GM19372 (cell line): Measurements from ENCODE around the gene EPC2.

ENCODE experiments used
- ATAC-seq: cut with Tn5 transposase; IDR thresholded peaks from one replicate; pipeline ENCODE4 v1.9.1; 2021; ENCODE audit warnings: mild to moderate bottlenecking, low read depth, moderate library complexity; ENCODE audit not compliant: unreplicated experiment

The EPC2 gene

DNA sequence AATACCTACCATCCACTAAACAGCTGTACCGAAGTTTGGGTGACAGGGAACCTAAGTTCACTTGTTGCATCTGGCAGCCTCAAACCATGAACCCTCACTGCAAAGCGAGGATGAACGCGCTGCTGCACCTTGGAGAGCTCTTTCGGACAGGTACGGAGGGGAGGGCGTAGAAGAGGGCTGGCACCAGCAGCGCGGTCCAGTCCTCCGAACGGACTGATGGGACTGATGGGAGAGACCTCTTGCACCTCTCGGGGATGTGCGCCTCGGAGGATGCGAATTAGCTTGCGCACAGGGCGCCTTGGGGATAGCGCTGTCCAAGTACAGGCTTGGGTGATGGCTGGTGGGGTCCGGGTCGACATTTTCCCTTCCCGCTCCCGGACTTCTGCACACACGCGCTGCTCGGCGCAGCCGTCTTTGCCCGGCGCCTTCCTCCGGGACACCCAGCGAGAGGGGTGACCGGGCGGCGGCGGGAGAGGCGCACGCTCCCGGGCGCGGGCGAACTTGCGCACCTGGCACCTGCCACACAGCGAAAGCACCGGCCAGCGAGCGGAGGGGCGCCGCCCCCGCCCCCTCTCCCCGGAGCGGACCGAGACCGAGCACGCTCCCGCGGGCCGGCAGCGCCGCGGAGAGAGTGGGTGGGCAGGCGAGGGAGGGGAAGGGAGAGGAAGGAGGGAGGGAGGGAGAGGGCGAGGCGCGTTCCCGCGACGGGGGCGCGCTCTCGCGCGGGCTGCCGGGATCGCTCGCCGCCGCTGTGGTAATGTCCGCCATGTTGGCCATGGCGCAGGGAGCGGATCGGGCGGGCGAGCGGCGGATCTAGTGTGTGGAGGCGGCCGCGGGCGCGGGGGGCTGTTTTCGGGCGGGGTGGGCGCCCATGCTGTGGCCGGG, at the start of gene EPC2:
TSS of gene EPC2 (plus strand) at position 754 of the 885 bp plus-strand sequence. CDS start 267 bp downstream, outside the sequence.
- ATAC-seq: peak; percentile 52

DNA sequence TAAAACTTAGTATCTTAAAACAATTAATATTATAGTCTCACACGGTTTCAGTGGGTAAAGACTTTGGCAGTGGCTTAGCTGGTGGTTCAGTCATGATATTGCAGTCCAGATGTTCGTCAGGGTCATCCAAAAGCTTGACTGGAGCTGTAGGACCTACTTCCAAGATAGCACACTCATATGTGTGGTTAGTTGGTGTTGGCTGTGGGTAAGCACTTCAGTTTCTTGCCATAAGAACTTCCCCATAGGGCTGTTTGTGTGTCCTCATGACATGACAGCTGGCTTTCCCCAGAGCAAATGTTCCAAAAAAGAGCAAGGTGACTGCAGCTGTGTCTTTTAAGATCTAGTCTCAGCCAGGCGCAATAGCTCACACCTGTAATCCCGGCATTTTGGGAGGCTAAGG, 48.5 kb upstream of the EPC2 start:
- ATAC-seq: no peak

DNA sequence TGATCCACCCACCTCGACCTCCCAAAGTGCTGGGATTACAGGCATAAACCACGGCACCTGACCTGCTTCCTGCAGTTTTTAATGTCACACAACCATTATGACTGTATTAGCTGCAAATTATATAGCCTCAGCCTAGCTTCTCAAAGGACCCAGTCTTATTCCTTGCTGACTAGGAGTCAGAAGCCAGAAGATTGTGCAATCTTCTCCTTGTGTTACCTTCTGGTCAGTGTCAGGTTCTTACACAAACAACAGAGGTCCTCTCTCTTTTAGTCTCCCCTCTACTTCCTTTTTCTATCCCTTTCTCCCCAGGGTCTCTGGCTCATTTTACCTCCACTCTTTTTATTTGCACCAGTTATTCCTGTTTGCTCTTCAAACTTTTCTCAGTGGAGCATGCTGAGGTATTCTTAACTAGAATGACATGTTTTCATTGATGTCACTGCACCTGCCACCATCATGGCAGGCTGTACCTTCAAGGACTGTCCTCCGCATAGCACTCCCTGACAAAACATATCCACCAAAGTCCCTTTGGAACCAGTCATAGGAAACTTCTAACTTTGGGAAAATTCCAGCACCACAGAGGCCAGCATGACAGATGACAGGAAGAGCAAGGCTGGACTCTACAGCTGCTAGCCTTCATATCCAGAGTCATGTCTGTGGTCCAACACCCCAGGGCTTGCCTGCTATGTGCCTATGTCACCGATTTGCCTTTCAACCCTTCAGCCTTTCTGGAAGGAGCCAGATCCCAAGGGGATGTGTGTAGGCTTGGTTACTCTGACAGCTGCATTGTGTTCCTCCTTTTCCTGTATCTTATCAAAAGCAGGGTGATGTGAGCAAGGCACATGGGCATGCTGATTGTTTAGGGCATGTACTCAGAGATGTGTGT, 45.2 kb upstream of the EPC2 start:
- no peak for ATAC-seq

- ATAC-seq: no peak
Measured at GRCh38 chr2:148602885-148603561, 41.5 kb upstream of the EPC2 start.

DNA sequence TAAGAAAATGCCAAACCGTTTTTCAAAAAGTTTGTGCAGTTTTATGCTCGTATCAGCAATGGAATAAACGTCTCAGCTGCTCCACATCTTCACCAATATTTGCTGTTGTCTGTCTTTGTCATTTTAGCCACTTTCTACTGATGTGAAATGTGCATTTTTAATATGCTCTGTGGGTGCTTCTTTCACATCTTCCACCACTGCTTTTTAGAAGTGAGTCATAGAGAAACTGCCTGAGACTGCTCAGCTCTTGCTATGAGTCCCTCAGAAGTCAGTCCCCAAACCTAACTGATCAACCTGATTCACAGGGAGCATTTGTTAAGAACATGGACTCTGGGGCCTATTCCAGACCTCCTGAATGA, 41.0 kb upstream of the EPC2 start:
- peak; percentile 99 for ATAC-seq

- no peak for ATAC-seq
Measured at GRCh38 chr2:148604927-148605326, 39.6 kb upstream of the EPC2 start.

GRCh38 chr2:148607566-148607965, 37.0 kb upstream of the EPC2 start:
- ATAC-seq: no peak

GRCh38 chr2:148613231-148614013, 31.1 kb upstream of the EPC2 start:
- ATAC-seq: no peak

- ATAC-seq: no peak
Measured at GRCh38 chr2:148614014-148614321, 30.6 kb upstream of the EPC2 start.

DNA sequence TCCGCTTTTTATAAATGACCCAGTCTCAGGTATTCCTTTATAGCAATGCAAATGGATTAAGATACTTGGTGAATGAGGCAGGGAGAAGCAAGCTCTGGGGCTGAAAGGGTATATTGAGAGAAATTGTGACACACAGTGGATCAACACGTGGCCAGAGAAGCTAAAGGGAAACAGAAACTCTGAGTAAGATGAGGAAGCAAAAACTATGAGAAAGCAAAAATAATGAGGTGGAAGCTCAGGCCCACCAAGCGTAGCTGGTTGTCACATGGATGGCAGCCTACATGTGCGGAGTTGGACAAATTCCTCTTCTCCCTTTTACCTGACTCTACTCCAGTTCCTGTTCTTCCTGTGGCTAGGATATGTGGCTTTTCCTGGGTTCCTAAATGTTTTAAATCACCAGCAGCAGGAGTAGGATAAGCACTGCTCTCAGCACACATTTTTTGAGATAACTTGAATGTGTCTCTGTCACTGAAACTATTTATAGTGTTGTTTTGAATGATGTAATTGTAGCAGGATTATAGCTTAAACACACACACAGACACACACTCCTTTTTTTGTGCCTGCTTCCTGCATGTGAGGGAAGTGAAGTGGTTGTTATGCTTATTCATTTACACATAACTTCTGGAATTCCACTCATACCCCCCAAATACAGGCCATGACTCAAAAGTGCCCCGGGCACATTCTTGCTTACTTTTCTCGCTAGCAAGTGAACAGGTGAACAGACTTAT, 30.1 kb upstream of the EPC2 start:
- peak; percentile 94 for ATAC-seq

- no peak for ATAC-seq
Measured at GRCh38 chr2:148615381-148615841, 29.1 kb upstream of the EPC2 start.

DNA sequence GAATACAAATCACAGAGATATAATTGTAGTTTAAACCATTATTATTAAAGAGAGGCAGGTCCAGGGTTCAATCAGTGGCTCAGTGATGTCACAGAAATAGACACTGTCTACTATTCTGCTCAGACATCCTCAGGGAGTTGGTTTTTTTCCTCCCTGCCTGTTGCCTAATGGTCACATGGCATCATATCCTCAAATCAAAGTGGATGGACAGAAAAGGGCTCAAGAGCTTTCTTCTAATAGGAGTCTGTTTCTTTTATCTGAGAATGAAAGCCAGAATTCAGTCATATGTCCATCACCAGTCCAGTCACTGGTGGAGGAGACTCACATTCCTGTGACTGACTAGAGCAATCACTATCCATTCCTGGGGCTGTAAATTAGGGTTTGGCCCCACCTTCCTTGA, 27.9 kb upstream of the EPC2 start:
- no peak for ATAC-seq

GRCh38 chr2:148617219-148617618, 27.3 kb upstream of the EPC2 start:
- no peak for ATAC-seq

DNA sequence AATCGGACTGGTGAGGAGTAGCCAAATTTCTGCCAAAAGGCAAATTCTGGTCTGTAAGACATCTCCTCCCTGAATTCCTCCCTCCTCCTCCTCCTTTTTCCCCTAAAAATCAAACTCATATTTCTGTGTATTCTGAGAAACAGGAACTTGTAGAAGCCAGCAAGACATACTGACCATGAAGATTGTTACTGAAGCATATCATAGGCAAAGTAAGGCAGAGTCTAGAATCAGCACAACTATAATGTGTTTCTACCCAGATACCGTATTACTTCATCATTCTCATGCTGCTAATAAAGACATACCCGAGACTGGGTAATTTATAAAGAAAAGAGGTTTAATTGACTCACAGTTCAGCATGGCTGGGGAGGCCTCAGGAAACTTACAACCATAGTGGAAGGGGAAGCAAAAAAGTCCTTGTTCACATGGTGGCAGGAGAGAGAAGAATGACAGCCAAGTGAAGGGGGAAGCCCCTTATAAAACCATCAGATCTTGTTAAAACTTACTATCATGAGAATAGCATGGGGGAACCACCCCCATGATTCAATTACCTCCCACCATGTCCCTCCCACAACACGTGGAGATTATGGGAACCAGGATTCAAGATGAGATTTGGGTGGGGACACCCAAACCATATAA, 24.9 kb upstream of the EPC2 start:
- no peak for ATAC-seq

DNA sequence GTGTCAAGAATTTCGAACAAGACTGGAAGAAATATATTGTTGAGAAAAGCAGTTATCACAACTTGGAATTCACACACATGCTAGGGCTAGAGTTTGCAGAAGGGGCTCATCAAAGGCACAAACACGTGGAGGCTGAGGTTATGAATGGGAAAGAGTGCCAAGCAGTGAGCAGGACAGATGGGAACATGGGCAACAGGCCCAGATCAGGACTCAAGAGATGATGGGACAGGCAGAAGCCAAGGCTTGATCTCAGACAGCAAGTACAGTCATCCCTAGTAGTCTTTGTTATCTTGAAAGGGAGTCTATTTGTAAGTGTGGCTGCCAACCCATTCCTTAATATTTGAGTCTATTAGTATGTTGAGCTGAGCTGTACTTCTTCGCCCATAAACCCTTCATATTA, 22.2 kb upstream of the EPC2 start:
- no peak for ATAC-seq

GRCh38 chr2:148623086-148623485, 21.5 kb upstream of the EPC2 start:
- ATAC-seq: no peak

GRCh38 chr2:148627224-148627623, 17.3 kb upstream of the EPC2 start:
- ATAC-seq: no peak

DNA sequence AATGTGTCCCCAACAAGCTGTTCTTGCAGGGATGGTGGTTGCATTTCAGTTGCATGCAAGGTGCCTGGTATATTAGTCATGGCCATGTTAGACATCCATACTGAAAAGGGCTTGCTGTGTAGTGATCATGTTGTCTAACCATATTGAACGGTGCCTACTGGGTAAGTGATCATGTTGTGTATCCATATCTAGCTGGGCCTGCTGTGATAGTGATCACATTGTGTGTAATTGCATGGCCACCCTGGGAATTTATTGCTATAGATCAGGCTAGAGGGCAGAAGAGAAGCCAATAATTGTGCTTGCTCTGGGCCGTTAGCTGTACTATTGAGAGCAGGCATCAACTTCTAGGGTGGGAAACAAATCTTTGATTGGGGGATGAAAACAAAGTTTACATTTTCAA, 9.8 kb upstream of the EPC2 start:
- no peak for ATAC-seq

DNA sequence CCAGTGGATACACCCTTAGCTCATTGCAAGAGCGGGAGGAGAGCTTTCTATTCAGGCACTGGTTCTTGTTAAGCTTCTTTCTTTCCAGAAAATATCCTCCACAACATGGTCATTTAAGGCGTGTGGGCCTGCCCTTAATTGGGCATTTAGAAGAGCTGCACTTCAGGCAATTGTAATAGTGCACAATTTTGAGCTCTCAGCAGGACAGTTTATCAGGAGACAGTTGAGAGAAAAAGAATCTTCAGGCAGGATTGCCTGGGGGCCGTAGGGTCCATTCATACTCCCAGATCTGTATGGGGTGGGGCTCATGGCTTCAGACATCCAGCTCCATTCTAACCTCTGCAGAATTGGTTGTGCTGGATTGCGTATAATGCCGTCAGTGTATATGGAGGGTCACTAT, 6.0 kb upstream of the EPC2 start:
- ATAC-seq: no peak
